ENCODE data around the gene AMPD3.

AMPD3 gene

DNA sequence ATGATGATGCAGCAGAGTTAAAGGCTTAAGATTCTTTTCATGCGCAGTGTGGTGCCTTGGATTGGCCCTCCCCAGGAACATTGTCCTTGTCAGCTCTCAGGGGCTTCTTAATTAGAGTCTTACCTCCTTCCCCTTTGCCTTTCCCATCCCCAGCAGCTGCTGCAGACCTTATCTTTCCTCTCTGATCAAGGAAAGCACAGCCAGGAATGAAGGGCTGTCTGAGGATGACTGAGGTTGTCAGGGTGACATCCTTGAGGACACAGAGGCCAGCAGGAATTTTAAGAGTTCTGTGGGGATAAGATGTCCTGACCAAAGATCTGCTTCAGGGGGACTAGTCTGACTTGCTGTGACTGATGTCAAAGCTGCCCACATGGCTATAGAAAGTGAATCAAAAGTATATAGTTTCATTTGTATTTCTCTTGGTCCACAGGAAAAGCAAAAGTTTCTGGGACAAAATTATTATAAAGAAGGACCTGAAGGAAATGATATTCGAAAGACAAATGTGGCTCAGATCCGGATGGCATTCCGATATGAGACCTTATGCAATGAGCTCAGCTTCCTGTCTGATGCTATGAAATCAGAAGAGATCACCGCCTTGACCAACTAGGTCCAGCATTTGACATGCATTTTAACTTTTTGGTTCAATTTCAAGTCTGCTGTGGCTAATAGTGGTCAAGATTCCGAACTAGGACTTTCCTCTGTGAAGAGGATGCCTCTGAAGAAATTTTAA, 50.4 kb downstream of the AMPD3 start:
- H3K4me3 ChIP-seq (replicated peaks; ENCODE audit: low read depth, low read length) = no peak overlapping the region
- DNase-seq (ENCODE audit: extremely low read depth, low read depth) = no peak
- no peak for TF ChIP-seq CTCF (IDR thresholded peaks at IDR 0.05; ENCODE audit: low read depth, low read length, missing control alignments)

DNA sequence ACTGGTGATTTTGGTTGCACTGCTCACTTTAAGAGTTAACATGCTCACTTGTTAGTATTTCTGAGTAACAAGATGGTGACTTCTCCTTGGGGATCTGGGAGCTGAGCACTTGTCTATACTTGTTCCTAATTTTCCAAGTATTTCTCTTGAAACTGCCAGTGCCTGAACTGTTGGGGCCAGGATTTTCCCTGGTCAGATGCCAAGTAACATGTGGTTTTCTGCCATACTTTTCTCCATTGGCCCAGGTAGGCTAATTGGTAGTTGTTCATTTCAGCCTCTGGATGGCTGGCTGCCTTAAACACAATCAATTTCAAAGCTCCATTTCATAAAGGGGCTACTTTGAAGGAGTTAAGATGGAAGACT, 50.9 kb downstream of the AMPD3 start:
- H3K4me3 ChIP-seq (replicated peaks; ENCODE audit: low read depth, low read length) = no peak overlapping the region
- TF ChIP-seq CTCF (IDR thresholded peaks at IDR 0.05; ENCODE audit: low read depth, low read length, missing control alignments) = no peak
- no peak for DNase-seq (ENCODE audit: extremely low read depth, low read depth)

- H3K4me3 ChIP-seq (replicated peaks; ENCODE audit: low read depth, low read length) = no peak overlapping the region
- no peak for DNase-seq (ENCODE audit: extremely low read depth, low read depth)
- TF ChIP-seq CTCF (IDR thresholded peaks at IDR 0.05; ENCODE audit: low read depth, low read length, missing control alignments) = no peak
Measured at GRCh38 chr11:10511181-10511621, 56.1 kb downstream of the AMPD3 start.

DNA sequence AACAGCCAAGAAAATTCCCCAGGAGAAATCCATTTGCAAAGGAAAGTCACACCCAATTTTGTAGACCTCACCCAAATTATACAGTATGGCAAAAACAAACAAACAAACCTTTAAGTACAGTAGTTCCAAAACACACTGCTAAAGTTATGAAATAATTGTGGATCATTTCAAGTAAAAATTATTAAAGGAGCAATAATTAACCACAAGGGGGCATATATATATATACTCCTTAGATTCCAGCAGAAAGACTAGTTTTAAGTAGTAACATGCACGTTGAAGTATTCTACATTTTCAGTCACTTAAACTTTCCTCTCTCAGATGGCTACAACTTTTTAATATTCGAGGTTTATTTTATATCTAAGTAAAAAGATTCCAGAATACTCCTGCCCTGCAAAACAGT, 59.1 kb downstream of the AMPD3 start:
- DNase-seq (ENCODE audit: extremely low read depth, low read depth) = no peak
- no peak for TF ChIP-seq CTCF (IDR thresholded peaks at IDR 0.05; ENCODE audit: low read depth, low read length, missing control alignments)
- H3K4me3 ChIP-seq (replicated peaks; ENCODE audit: low read depth, low read length) = no peak overlapping the region

DNA sequence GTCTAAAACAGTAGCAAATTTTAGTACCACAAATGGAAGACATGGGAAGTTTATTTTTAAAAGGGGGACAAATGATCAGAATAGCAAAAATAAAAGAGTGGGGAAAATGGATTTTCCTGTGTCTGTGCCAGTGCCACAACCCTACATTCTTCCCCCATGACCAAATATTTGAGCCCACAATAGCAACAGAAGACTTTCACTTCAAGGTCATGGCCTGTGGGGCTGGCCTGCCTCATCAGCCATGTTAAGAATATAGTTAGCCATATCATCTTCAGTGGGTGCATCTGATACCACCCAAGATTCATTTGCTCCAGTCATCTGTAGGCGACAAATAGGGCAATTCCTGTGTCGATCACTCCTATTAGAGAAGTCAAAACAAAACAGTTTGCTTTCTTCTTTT, 59.6 kb downstream of the AMPD3 start:
- no peak for TF ChIP-seq CTCF (IDR thresholded peaks at IDR 0.05; ENCODE audit: low read depth, low read length, missing control alignments)
- H3K4me3 ChIP-seq (replicated peaks; ENCODE audit: low read depth, low read length) = no peak overlapping the region
- no peak for DNase-seq (ENCODE audit: extremely low read depth, low read depth)

- DNase-seq (ENCODE audit: extremely low read depth, low read depth) = no peak
- H3K4me3 ChIP-seq (replicated peaks; ENCODE audit: low read depth, low read length) = no peak overlapping the region
- no peak for TF ChIP-seq CTCF (IDR thresholded peaks at IDR 0.05; ENCODE audit: low read depth, low read length, missing control alignments)
Measured at GRCh38 chr11:10515418-10515817, 60.4 kb downstream of the AMPD3 start.

GRCh38 chr11:10518123-10518522, 63.1 kb downstream of the AMPD3 start:
- DNase-seq (ENCODE audit: extremely low read depth, low read depth) = no peak
- TF ChIP-seq CTCF (IDR thresholded peaks at IDR 0.05; ENCODE audit: low read depth, low read length, missing control alignments) = no peak
- H3K4me3 ChIP-seq (replicated peaks; ENCODE audit: low read depth, low read length) = no peak overlapping the region

Data from HFF-Myc (cell line).